Limb (tissue), 2 donors: ENCODE results near the gene TMEM182.

Experiments
- DNase-seq, 2 donors: peaks; one replicate each; pipeline ENCODE4 v3.0.0-alpha.2; 2016; ENCODE audit errors: extremely low spot score in 2 of 2

Gene TMEM182

GRCh38 chr2:102801098-102801718 lies 39.4 kb downstream of the TMEM182 start:
- DNase-seq = no peak

GRCh38 chr2:102801858-102802699 lies 40.2 kb downstream of the TMEM182 start:
- no peak for DNase-seq

- no peak for DNase-seq
These were observed 41.4 kb downstream of the TMEM182 start for GRCh38 chr2:102803041-102803896.

GRCh38 chr2:102803897-102804217 lies 42.0 kb downstream of the TMEM182 start:
- no peak for DNase-seq

GRCh38 chr2:102806250-102806837 lies 44.5 kb downstream of the TMEM182 start:
- peak; percentile 44 to 79 for DNase-seq

- no peak for DNase-seq
These were observed 47.7 kb downstream of the TMEM182 start for GRCh38 chr2:102809291-102810189.

GRCh38 chr2:102815285-102815684 lies 53.5 kb downstream of the TMEM182 start:
- no peak for DNase-seq

GRCh38 chr2:102826904-102827303 lies 65.1 kb downstream of the TMEM182 start:
- DNase-seq = peak; percentile 60 to 69

GRCh38 chr2:102832789-102833188 lies 71.0 kb downstream of the TMEM182 start:
- DNase-seq = no peak

- no peak for DNase-seq
These were observed 72.9 kb downstream of the TMEM182 start for GRCh38 chr2:102834523-102835273.

GRCh38 chr2:102837626-102838198 lies 75.9 kb downstream of the TMEM182 start:
- DNase-seq = no peak

- DNase-seq = peak; percentile 56 to 68
These were observed 78.0 kb downstream of the TMEM182 start for GRCh38 chr2:102839668-102840388.

GRCh38 chr2:102841107-102841840 lies 79.4 kb downstream of the TMEM182 start:
- peak; percentile 57 to 62 for DNase-seq

GRCh38 chr2:102843764-102844443 lies 82.1 kb downstream of the TMEM182 start:
- no peak for DNase-seq

- DNase-seq = no peak
These were observed 83.1 kb downstream of the TMEM182 start for GRCh38 chr2:102844911-102845310.

- peak; percentile 84 to 86 for DNase-seq
These were observed 86.6 kb downstream of the TMEM182 start for GRCh38 chr2:102848366-102848839.

- DNase-seq = no peak
These were observed 89.1 kb downstream of the TMEM182 start for GRCh38 chr2:102850888-102851287.
